Measurements from ENCODE around the gene MICU2. TPM values are rescaled to one million over a fixed set of nuclear protein-coding genes. Genes with fewer than 3 reads are reported as not detected.

Gene MICU2
- total RNA-seq, 2 donors from 2014 or later, result 38.5 to 43.2 TPM

- Mint-ChIP-seq H3K4me3 (no peak overlapping the region), H3K36me3 (ENCODE audit: low read depth) (peaks cover 44% of the 10 kb centered on the region)
Observed at GRCh38 chr13:21544515-21544914, 59.5 kb downstream of the MICU2 start.

DNA sequence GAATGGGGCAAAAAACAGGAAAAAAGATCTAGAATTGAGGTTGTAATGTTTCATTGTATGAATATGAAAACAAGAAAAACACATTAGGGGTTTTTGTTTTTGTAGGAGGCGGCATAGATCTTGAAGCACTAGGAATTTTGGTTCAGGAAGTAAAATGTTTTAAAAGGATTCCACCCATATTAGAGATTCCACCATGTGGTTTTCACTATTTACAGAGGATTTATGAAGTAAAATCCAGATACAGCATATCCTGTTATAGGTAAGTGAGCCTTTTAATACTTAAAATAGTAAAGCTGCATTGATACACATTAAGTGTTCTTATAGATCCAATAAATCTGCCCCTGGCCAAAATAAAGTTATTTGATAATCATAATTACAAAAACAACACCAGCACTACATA, 61.4 kb downstream of the MICU2 start:
- Mint-ChIP-seq H3K27ac (peak overlapping the region; percentile 2), H3K4me3 (no peak overlapping the region), H3K9me3 (no peaks in the 10 kb centered on the region), H3K4me1 (peaks cover 21% of the 10 kb centered on the region), H3K27me3 (no peaks in the 10 kb centered on the region), H3K36me3 (ENCODE audit: low read depth) (peaks cover 64% of the 10 kb centered on the region)
- no peak for ATAC-seq (replicated peaks)

More at GRCh38 chr13:21544515-21544914, 59.5 kb downstream of the MICU2 start:
- H3K27ac Mint-ChIP-seq, result no peak overlapping the region
- ATAC-seq (replicated peaks), result no peak
- peaks cover 16% of the 10 kb centered on the region for H3K4me1 Mint-ChIP-seq
- H3K27me3 Mint-ChIP-seq, result no peaks in the 10 kb centered on the region
- H3K9me3 Mint-ChIP-seq, result no peaks in the 10 kb centered on the region

DNA sequence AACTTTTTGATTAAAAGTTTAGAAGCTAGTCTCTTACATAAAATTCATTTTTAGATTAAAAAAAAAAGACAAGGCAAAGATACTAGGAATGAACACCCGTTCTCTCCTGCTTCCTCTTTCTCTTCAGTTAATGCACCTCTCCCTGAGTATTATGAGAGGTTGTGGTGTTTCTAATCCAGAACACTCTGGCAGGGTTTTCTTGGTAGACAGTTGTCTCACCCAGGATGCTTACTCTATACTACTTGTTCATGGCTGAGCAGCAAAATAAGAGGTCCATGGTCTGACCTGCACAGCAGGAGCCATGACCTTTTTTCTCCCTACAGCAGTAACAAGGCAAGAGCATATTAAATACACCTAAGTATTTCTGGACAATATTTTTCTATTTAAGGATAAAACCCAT, 62.0 kb downstream of the MICU2 start:
- Mint-ChIP-seq H3K36me3 (ENCODE audit: low read depth) (peaks cover 66% of the 10 kb centered on the region), H3K27ac (peak overlapping the region; percentile 2), H3K4me3 (no peak overlapping the region), H3K27me3 (no peaks in the 10 kb centered on the region), H3K9me3 (no peaks in the 10 kb centered on the region), H3K4me1 (peaks cover 25% of the 10 kb centered on the region)
- ATAC-seq (replicated peaks), result no peak

- no peaks in the 10 kb centered on the region for H3K27me3 Mint-ChIP-seq
- H3K27ac Mint-ChIP-seq, result no peak overlapping the region
- no peak overlapping the region for H3K4me3 Mint-ChIP-seq
- peaks cover 67% of the 10 kb centered on the region for H3K36me3 Mint-ChIP-seq (ENCODE audit: low read depth)
- H3K9me3 Mint-ChIP-seq, result no peaks in the 10 kb centered on the region
- ATAC-seq (replicated peaks), result no peak
- peaks cover 24% of the 10 kb centered on the region for H3K4me1 Mint-ChIP-seq
Observed at GRCh38 chr13:21541271-21541670, 62.7 kb downstream of the MICU2 start.

DNA sequence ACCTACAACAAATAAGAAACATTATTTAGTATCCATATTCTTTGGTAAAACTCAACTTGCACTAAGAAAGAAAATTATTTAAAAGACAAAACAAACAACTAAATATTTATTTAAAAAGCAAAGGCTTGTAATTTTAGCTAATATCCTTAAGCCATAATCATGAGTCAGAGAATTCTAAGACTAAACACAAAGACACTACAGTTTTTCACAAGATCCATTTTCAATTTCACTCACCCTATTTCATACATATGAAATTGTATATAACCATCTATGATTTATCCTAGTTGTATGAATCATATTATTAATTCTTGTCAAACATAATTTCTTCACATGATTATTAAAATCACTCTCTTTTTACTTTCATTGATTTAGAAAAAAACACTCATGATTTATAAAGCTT, 64.3 kb downstream of the MICU2 start:
- Mint-ChIP-seq H3K27me3 (no peaks in the 10 kb centered on the region), H3K27ac (no peak overlapping the region), H3K4me1 (peaks cover 24% of the 10 kb centered on the region), H3K9me3 (no peaks in the 10 kb centered on the region), H3K36me3 (ENCODE audit: low read depth) (peaks cover 52% of the 10 kb centered on the region), H3K4me3 (no peak overlapping the region)
- no peak for ATAC-seq (replicated peaks)

DNA sequence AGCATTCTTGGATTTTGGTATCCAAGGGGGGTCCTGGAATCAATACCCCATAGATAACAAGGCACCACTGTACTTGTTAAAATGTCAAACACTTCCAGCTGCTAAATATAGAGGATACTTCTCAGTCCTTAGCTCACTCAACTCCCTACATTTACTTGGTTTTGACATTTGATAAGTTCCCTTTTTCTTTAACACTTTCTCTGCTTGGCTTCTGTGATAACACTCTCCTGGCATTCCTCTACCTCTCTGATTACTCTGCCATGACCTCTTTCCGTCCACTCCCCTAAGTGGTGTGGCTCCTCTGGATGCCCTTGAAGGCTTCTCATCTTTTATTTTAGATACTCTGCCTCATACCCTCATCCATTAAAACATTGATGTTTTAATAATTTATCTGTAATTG, 65.2 kb downstream of the MICU2 start:
- ATAC-seq (replicated peaks), result no peak
- Mint-ChIP-seq H3K27me3 (no peaks in the 10 kb centered on the region), H3K4me3 (no peak overlapping the region), H3K36me3 (ENCODE audit: low read depth) (peaks cover 50% of the 10 kb centered on the region), H3K9me3 (no peaks in the 10 kb centered on the region), H3K27ac (no peak overlapping the region), H3K4me1 (peaks cover 17% of the 10 kb centered on the region)

DNA sequence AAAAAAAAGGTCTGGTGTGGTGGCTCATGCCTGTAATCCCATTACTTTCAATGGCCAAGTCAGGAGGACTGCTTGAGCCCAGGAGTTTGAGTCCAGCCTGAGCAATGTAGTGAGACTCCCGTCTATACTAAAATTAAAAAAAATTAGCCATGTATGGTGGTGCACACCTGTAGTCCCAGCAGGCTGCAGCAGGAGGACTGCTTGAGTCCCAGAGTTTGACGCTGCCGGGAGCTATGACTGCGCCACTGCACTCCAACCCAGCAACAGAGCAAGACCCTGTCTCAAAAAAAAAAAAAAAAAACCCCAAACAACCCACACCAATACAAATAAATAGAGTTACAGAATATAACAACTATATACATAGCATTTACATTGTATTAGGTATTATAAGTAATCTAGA, 65.7 kb downstream of the MICU2 start:
- Mint-ChIP-seq H3K27ac (no peak overlapping the region), H3K27me3 (no peaks in the 10 kb centered on the region), H3K4me1 (peaks cover 16% of the 10 kb centered on the region), H3K36me3 (ENCODE audit: low read depth) (peaks cover 50% of the 10 kb centered on the region), H3K4me3 (no peak overlapping the region), H3K9me3 (no peaks in the 10 kb centered on the region)
- no peak for ATAC-seq (replicated peaks)

- Mint-ChIP-seq H3K36me3 (ENCODE audit: low read depth) (peaks cover 60% of the 10 kb centered on the region), H3K27ac (no peak overlapping the region), H3K4me1 (peaks cover 16% of the 10 kb centered on the region), H3K4me3 (no peak overlapping the region), H3K9me3 (no peaks in the 10 kb centered on the region), H3K27me3 (no peaks in the 10 kb centered on the region)
- no peak for ATAC-seq (replicated peaks)
Observed at GRCh38 chr13:21537105-21537504, 66.9 kb downstream of the MICU2 start.

- no peak for ATAC-seq (replicated peaks)
- Mint-ChIP-seq H3K27me3 (no peaks in the 10 kb centered on the region), H3K27ac (no peak overlapping the region), H3K4me1 (peaks cover 15% of the 10 kb centered on the region), H3K4me3 (no peak overlapping the region), H3K36me3 (ENCODE audit: low read depth) (peaks cover 65% of the 10 kb centered on the region), H3K9me3 (no peaks in the 10 kb centered on the region)
Observed at GRCh38 chr13:21534760-21535159, 69.2 kb downstream of the MICU2 start.

GRCh38 chr13:21531455-21531854, 72.5 kb downstream of the MICU2 start:
- Mint-ChIP-seq H3K4me1 (peaks cover 4% of the 10 kb centered on the region), H3K27ac (no peak overlapping the region), H3K27me3 (no peaks in the 10 kb centered on the region), H3K36me3 (ENCODE audit: low read depth) (peaks cover 37% of the 10 kb centered on the region), H3K4me3 (no peak overlapping the region), H3K9me3 (no peaks in the 10 kb centered on the region)
- ATAC-seq (replicated peaks), result no peak

GRCh38 chr13:21530656-21531055, 73.3 kb downstream of the MICU2 start:
- no peak overlapping the region for H3K27ac Mint-ChIP-seq
- peaks cover 4% of the 10 kb centered on the region for H3K4me1 Mint-ChIP-seq
- peaks cover 40% of the 10 kb centered on the region for H3K36me3 Mint-ChIP-seq (ENCODE audit: low read depth)
- no peaks in the 10 kb centered on the region for H3K27me3 Mint-ChIP-seq
- H3K4me3 Mint-ChIP-seq, result no peak overlapping the region
- H3K9me3 Mint-ChIP-seq, result no peaks in the 10 kb centered on the region
- ATAC-seq (replicated peaks), result no peak

GRCh38 chr13:21529146-21529893, 74.7 kb downstream of the MICU2 start:
- Mint-ChIP-seq H3K27ac (no peak overlapping the region), H3K4me1 (peaks cover 4% of the 10 kb centered on the region), H3K36me3 (ENCODE audit: low read depth) (peaks cover 48% of the 10 kb centered on the region), H3K9me3 (no peaks in the 10 kb centered on the region), H3K27me3 (no peaks in the 10 kb centered on the region), H3K4me3 (no peak overlapping the region)
- ATAC-seq (replicated peaks), result peak; percentile 80

DNA sequence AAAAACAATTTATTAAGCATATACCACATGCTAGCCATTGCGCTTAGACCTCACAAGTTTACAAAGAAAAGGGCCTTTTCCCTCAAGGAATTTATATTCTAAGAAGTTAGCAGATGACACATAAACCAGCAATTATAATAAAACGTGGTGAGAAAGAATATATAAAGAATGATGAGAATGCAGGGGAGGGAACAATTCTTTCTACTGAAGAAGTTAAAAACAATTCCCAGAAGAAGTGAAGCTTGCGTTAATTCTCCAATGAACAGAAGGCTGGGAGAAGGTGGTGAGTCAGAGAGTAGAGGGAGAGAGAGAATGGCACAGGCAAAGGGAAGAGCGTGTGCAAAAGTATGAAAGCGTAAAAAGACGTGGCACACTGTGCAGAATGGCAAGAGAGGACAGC, 75.4 kb downstream of the MICU2 start:
- H3K4me3 Mint-ChIP-seq, result no peak overlapping the region
- no peak for ATAC-seq (replicated peaks)
- peaks cover 53% of the 10 kb centered on the region for H3K36me3 Mint-ChIP-seq (ENCODE audit: low read depth)
- H3K27ac Mint-ChIP-seq, result no peak overlapping the region
- H3K9me3 Mint-ChIP-seq, result no peaks in the 10 kb centered on the region
- H3K4me1 Mint-ChIP-seq, result peaks cover 4% of the 10 kb centered on the region
- no peaks in the 10 kb centered on the region for H3K27me3 Mint-ChIP-seq

DNA sequence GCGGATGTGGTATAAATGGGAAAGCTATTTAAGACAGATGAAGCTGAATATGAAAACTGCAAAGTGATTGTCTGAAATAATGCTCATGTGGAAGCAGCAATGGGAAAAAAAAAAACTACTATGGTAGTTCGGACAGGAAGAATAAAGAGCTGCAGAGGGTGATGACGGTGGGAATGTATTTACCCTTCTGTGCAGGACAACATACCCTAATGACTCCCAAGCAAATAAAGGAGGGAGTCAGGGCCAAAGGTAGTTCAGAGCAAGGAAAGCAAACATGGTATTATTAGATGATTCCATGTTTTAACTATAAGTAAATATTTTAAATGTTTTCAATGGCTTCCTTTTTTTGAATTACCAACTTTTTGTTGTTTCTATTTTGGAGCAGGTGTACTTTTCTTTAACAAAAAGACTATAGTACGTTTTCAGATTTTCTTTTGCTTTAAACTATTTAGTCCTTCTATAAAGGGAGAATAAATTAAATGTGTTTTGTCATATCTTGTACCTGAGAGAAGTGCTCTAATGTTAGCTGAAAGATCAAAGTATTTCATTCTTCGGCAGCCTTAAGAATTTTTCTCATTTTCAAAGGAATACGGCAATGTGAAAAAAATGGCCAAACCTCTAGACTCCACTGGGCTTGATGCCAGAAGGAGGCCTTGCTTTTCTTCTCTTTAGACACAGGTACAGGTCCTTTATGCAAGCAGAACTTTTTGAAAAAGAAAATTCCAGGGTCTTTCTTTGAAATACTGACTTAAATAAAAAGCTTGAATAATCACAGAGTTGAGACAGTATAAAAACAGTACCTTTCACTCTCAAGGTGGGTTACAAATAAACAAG, 77.0 kb downstream of the MICU2 start:
- no peak for ATAC-seq (replicated peaks)
- no peak overlapping the region for H3K27ac Mint-ChIP-seq
- H3K9me3 Mint-ChIP-seq, result no peaks in the 10 kb centered on the region
- H3K4me3 Mint-ChIP-seq, result no peak overlapping the region
- H3K4me1 Mint-ChIP-seq, result no peaks in the 10 kb centered on the region
- no peaks in the 10 kb centered on the region for H3K27me3 Mint-ChIP-seq
- peaks cover 56% of the 10 kb centered on the region for H3K36me3 Mint-ChIP-seq (ENCODE audit: low read depth)

- H3K9me3 Mint-ChIP-seq, result no peaks in the 10 kb centered on the region
- no peaks in the 10 kb centered on the region for H3K4me1 Mint-ChIP-seq
- H3K36me3 Mint-ChIP-seq (ENCODE audit: low read depth), result peaks cover 85% of the 10 kb centered on the region
- no peak for ATAC-seq (replicated peaks)
- H3K4me3 Mint-ChIP-seq, result no peak overlapping the region
- H3K27me3 Mint-ChIP-seq, result no peaks in the 10 kb centered on the region
- H3K27ac Mint-ChIP-seq, result no peak overlapping the region
Observed at GRCh38 chr13:21522847-21523246, 81.1 kb downstream of the MICU2 start.

Data from activated T-helper 17 cell treated with anti-CD3 and anti-CD28 coated beads, Interleukin-2, amount 50 U/mL, for 72 hours (primary cell).